ENCODE data around the gene GDF2.

The GDF2 gene

DNA sequence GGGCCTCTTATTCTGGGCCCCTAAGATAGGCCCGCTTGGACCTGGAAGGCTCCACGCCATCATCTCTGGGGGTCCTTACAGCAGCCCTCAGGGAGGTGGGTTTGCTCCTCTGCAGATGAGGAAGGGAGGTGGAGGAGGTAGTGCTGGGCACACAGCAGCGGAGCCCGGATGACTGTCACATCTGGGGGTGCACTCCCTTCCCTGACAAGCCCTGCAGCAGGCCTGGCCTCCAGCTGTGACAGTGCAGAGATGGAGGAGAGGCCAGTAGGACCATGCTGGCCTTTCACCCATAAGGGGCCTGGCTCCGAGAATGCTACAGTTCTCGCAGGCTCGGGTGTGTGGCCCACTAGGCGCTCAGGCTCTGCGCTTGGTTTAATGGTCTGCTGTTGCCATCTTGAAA is 9.2 kb downstream of the GDF2 start:
- no peak overlapping the region for H3K27ac ChIP-seq

DNA sequence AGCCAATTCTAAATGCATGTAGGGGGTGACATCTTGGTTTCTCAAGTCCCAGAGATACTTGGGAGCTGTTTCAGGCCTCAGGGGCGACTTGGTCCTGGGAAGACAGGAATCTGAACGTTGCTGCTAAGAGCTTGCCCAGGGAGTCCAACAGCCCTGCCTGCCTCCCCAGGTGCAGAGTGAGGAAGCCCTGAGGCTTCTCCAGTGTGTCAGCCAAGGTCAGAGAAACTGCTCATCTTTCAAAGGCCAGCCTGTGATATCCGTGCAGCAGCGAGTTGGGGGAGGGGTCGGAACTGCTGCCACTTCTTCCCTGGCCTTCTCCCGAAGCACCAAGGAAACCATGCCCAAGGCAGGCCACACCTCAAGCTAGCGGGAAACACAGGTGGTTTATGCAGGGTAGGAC is 9.7 kb downstream of the GDF2 start:
- no peak overlapping the region for H3K27ac ChIP-seq
- DNase-seq (ENCODE audit: low read depth, low spot score): no peak

More for the DNA sequence above, 9.2 kb downstream of the GDF2 start:
- no peak for DNase-seq (ENCODE audit: low read depth, low spot score)

GRCh38 chr10:47332371-47332770 is 10.1 kb downstream of the GDF2 start:
- no peak for DNase-seq (ENCODE audit: low read depth, low spot score)
- no peak overlapping the region for H3K27ac ChIP-seq

GRCh38 chr10:47332946-47333345 is 10.7 kb downstream of the GDF2 start:
- no peak for DNase-seq (ENCODE audit: low read depth, low spot score)
- H3K27ac ChIP-seq: no peak overlapping the region

DNA sequence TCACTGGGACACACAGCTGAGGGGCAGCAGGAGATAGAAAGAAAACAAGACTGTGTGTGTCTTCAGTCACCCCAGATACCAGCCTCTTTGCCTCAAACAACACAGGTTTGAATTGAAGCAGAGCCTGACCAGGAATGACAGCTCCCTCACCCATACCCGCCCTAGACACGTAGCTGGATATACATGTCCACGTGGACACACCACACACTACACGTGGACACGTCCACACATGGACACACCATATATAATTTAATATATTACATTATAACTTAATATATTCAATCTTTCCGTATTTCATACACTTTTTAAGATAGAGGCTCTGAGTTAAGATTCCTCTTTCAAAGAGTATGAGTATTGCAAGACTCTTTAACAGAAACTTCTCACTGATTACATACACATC is 11.3 kb downstream of the GDF2 start:
- H3K27ac ChIP-seq: no peak overlapping the region
- no peak for DNase-seq (ENCODE audit: low read depth, low spot score)

- H3K27ac ChIP-seq: no peak overlapping the region
- no peak for DNase-seq (ENCODE audit: low read depth, low spot score)
Observed at GRCh38 chr10:47334466-47335295, 12.4 kb downstream of the GDF2 start.

DNA sequence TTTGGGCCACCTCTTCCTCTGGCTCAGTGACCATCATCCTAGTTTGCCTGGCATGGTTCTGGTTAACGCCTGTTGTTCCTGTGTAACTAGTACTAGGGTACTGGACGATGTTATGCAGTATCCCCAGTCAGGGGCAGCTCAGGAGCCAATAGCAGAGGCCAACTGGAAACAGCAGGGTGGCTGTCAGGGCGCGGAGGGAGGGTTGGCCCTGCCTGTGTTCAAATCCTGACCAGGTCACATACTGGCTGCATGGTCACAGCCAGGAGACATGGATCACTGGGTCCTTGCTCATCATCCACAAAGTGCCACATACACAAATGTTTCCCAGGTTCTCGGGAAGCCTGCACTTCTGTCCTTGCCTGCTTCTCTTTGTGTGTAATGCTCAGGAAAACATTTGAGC is 13.7 kb downstream of the GDF2 start:
- H3K27ac ChIP-seq: no peak overlapping the region
- no peak for DNase-seq (ENCODE audit: low read depth, low spot score)

DNA sequence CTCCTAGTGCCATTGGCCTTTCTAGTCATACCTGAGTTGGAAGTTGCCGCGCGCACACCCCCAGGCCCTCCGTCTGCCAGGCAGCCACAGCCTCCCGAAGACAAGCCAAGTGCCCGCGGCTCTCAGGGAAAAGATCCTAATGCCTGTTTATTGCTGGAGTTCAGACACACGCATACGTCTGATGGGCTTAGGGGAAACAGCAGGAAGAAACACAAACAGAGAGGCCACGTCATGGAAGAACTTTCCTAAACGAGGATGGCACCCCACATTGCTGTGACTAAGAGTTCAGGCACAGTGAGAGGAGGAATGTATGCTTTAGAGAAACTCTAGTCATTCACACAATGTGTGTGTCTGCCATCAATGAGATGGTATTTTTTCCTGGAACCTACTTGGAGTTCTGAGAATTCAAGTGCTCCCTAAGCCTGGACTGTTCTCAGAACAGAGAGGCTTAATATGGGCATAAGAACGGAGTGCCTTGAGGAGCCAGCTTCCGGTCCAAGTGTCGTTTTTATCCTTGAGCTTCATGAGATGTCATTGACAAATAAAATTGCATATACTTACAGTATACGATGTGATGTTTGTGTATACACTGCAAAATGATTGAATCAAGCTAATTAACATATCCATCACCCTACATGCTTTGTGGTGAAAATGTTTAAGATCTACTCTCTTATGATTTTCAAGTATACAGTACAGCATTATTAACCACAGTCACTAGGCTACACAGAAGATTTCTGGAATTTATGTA is 14.3 kb downstream of the GDF2 start:
- no peak overlapping the region for H3K27ac ChIP-seq
- DNase-seq (ENCODE audit: low read depth, low spot score): no peak

GRCh38 chr10:47337310-47337709 is 15.1 kb downstream of the GDF2 start:
- no peak overlapping the region for H3K27ac ChIP-seq
- DNase-seq (ENCODE audit: low read depth, low spot score): no peak

DNA sequence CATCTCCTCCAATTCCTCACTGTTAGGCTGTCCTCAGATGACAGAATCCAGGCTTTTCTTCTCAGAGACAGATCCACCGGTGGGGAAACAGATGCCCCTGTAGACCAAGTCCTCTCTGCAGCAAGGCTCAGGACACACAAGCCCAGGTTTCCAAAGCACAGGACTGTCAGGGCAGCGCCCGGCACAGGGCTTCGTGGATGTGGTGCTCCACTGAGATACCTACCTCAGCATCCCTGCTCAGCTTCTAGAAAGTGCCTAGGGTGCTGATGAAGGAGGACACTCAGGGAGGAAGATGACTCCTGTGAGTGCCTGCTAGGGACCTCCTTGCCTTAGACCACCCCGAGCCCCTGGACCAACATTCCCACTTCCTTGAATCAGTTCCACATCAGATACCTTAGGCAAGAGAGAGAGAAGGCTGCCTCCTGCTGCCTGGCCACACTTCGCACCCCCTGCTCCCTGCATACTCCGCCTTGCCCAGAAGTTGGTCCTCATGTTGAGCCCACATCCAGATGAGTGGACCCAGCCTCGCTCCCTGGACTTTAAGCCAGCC is 17.0 kb downstream of the GDF2 start:
- no peak overlapping the region for H3K27ac ChIP-seq
- no peak for DNase-seq (ENCODE audit: low read depth, low spot score)

- no peak for DNase-seq (ENCODE audit: low read depth, low spot score)
- H3K27ac ChIP-seq: no peak overlapping the region
Observed at GRCh38 chr10:47339759-47340607, 17.7 kb downstream of the GDF2 start.

DNA sequence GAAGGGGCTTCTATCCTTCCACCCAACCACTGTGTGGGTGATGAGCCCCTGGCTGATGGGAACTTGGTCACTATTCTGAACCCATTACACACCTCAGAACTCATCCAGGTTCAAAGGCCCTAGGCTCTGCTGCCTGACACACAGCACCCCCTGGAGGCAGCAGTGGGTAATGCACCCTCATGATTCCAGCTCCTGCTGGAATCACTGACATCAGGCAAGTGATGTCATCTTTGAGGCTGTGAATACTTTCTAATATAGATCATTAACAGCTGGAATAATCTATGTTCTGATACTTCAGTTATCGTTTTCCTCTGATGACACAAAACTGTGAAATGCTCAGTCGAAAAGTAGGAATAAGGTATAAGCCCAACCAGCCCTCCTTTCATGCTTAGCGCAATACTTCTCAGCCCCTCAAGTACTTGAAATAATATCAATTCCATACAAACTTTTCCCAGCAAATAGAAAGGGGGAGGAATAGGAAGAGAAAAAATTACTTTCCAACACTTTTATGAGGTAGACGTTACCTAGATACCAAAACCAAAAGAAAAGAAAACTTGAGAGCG is 18.4 kb downstream of the GDF2 start:
- no peak for DNase-seq (ENCODE audit: low read depth, low spot score)
- no peak overlapping the region for H3K27ac ChIP-seq

GRCh38 chr10:47344996-47345870 is 23.0 kb downstream of the GDF2 start:
- no peak overlapping the region for H3K27ac ChIP-seq
- DNase-seq (ENCODE audit: low read depth, low spot score): no peak

- no peak overlapping the region for H3K27ac ChIP-seq
- no peak for DNase-seq (ENCODE audit: low read depth, low spot score)
Observed at GRCh38 chr10:47346581-47347302, 24.5 kb downstream of the GDF2 start.

DNA sequence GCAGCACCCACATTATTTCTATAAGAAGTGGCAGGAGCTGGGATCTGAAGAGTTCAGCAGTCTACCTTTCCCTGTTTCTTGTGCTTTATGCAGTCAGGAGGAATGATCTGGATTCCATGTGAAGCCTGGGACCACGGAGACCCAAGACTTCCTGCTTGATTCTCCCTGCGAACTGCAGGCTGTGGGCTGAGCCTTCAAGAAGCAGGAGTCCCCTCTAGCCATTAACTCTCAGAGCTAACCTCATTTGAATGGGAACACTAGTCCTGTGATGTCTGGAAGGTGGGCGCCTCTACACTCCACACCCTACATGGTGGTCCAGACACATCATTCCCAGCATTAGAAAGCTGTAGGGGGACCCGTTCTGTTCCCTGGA is 25.0 kb downstream of the GDF2 start:
- DNase-seq (ENCODE audit: low read depth, low spot score): no peak
- no peak overlapping the region for H3K27ac ChIP-seq

GRCh38 chr10:47348138-47348651 is 25.9 kb downstream of the GDF2 start, which contains the start of gene RBP3:
RBP3 (plus strand) TSS chr10:47348363; CDS start chr10:47348485, 122 bp downstream.
- no peak within 1 kb of the TSS for H3K27ac ChIP-seq
- no peak for DNase-seq (ENCODE audit: low read depth, low spot score)

DNA sequence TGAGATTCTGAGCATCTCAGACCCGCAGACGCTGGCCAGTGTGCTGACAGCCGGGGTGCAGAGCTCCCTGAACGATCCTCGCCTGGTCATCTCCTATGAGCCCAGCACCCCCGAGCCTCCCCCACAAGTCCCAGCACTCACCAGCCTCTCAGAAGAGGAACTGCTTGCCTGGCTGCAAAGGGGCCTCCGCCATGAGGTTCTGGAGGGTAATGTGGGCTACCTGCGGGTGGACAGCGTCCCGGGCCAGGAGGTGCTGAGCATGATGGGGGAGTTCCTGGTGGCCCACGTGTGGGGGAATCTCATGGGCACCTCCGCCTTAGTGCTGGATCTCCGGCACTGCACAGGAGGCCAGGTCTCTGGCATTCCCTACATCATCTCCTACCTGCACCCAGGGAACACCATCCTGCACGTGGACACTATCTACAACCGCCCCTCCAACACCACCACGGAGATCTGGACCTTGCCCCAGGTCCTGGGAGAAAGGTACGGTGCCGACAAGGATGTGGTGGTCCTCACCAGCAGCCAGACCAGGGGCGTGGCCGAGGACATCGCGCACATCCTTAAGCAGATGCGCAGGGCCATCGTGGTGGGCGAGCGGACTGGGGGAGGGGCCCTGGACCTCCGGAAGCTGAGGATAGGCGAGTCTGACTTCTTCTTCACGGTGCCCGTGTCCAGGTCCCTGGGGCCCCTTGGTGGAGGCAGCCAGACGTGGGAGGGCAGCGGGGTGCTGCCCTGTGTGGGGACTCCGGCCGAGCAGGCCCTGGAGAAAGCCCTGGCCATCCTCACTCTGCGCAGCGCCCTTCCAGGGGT is 26.6 kb downstream of the GDF2 start:
- DNase-seq (ENCODE audit: low read depth, low spot score): no peak

More for the DNA sequence above, 26.6 kb downstream of the GDF2 start:
- H3K27ac ChIP-seq: no peak overlapping the region
